ENCODE data around the gene SBNO2. TPM values are rescaled to one million over a fixed set of nuclear protein-coding genes. Genes with fewer than 3 reads are reported as not detected.

The SBNO2 gene
- total RNA-seq, 6 donors from 2014 or later, result 44.8 to 159 (median 106) TPM

GRCh38 chr19:1158885-1159448, 15.1 kb downstream of the SBNO2 start:
- no peaks in the 10 kb centered on the region for H3K27me3 ChIP-seq
- peaks cover 0 to 21% (median 11%) of the 10 kb centered on the region in 4 donors for H3K36me3 ChIP-seq
- TF ChIP-seq POLR2AphosphoS5 (IDR thresholded peaks at IDR 0.05), result no peak
- TF ChIP-seq EP300 (IDR thresholded peaks at IDR 0.05), result no peak
- no peak for TF ChIP-seq POLR2A (IDR thresholded peaks at IDR 0.05)
- TF ChIP-seq, protein P1, sequence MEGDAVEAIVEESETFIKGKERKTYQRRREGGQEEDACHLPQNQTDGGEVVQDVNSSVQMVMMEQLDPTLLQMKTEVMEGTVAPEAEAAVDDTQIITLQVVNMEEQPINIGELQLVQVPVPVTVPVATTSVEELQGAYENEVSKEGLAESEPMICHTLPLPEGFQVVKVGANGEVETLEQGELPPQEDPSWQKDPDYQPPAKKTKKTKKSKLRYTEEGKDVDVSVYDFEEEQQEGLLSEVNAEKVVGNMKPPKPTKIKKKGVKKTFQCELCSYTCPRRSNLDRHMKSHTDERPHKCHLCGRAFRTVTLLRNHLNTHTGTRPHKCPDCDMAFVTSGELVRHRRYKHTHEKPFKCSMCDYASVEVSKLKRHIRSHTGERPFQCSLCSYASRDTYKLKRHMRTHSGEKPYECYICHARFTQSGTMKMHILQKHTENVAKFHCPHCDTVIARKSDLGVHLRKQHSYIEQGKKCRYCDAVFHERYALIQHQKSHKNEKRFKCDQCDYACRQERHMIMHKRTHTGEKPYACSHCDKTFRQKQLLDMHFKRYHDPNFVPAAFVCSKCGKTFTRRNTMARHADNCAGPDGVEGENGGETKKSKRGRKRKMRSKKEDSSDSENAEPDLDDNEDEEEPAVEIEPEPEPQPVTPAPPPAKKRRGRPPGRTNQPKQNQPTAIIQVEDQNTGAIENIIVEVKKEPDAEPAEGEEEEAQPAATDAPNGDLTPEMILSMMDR (IDR thresholded peaks at IDR 0.05), result no peak
- WGBS, 2 donors, result 91 to 93% methylated on average over 17 to 30 of the region's 32 CpGs
- no peak overlapping the region for H3K27ac ChIP-seq
- no peak overlapping the region for H3K4me3 ChIP-seq
- DNase-seq (peak in 1 of 2 donors; percentile 80), ATAC-seq (ENCODE audit: low FRiP score in 2 of 2) (no peak)
- H3K9me3 ChIP-seq, result no peaks in the 10 kb centered on the region
- peaks cover 37 to 67% (median 43%) of the 10 kb centered on the region in 4 donors for H3K4me1 ChIP-seq

DNA sequence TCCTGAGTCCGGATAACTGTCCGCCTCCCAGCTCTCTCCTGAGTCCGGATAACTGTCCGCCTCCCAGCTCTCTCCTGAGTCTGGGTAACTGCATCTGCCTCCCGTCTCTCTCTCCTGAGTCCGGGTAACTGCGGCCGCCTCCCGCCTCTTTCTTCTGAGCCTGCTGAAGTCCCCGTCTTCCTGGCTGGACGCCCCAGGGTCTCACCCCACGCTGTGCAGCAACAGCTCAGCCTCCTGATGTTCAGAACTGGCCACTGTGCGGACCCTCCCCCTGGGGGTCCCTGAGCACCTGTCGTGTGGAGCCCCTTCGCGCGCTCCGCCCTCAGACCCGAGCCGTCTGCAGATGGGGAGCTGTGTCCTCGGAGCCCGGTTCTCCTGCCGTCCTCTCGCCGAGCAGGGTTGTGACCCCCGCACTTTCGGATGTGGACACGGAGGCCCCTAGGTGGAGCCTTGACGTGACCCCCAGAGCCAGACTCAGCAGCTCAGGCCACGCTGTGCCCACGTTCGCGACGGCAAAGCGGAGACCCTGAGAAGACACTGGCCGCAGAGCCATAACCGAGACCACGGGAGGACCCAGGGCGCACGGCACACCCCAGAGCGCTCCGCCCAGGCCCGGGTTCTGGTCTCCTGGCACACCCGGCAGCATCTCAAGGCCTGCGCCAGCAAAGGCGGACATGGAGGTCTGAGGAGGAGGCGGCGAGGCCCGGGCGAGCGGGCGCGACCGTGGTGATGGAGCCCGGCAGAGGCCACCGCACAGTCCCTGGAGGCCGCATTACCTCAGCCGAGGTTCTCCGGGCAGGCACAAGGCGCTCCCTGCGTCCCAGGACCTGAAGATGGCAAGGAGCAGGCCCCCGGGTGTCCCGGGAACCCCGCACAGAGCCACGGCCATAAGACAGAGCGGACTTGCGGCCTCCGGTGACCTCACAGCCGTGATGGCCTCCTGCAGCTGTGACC, 15.9 kb downstream of the SBNO2 start:
- Histone ChIP-seq H3K9me3 (no peaks in the 10 kb centered on the region), H3K4me3 (no peak overlapping the region), H3K4me1 (peaks cover 37 to 67% (median 48%) of the 10 kb centered on the region in 4 donors), H3K27me3 (no peaks in the 10 kb centered on the region), H3K27ac (no peak overlapping the region), H3K36me3 (peaks cover 0 to 26% (median 16%) of the 10 kb centered on the region in 4 donors)
- no peak for TF ChIP-seq POLR2AphosphoS5 (IDR thresholded peaks at IDR 0.05)
- TF ChIP-seq EP300 (IDR thresholded peaks at IDR 0.05), result no peak
- TF ChIP-seq, protein P1 (IDR thresholded peaks at IDR 0.05), result no peak
- TF ChIP-seq POLR2A (IDR thresholded peaks at IDR 0.05), result no peak
- WGBS, 2 donors, result 93 to 94% methylated on average over 59 to 60 of the region's 69 CpGs
- DNase-seq (peak in 1 of 2 donors; percentile 84), ATAC-seq (ENCODE audit: low FRiP score in 2 of 2) (no peak)

- DNase-seq, result peak in 1 of 2 donors; percentile 75
- 95 to 96% methylated on average over 24 to 46 of the region's 46 CpGs for WGBS, 2 donors
- Histone ChIP-seq H3K4me1 (peaks cover 47 to 68% (median 54%) of the 10 kb centered on the region in 4 donors), H3K27me3 (no peaks in the 10 kb centered on the region), H3K36me3 (peaks cover 0 to 34% (median 24%) of the 10 kb centered on the region in 4 donors), H3K4me3 (no peak overlapping the region), H3K27ac (peak overlapping the region; percentile 95 to 98 (median 96)), H3K9me3 (no peaks in the 10 kb centered on the region)
- ATAC-seq (ENCODE audit: low FRiP score in 2 of 2), result no peak
- TF ChIP-seq POLR2A (IDR thresholded peaks at IDR 0.05), result no peak
- no peak for TF ChIP-seq POLR2AphosphoS5 (IDR thresholded peaks at IDR 0.05)
- TF ChIP-seq, protein P1 (IDR thresholded peaks at IDR 0.05), result no peak
- no peak for TF ChIP-seq EP300 (IDR thresholded peaks at IDR 0.05)
Measured at GRCh38 chr19:1156830-1157615, 17.0 kb downstream of the SBNO2 start.

- WGBS, 2 donors, result 89 to 92% methylated on average over 17 to 24 of the region's 24 CpGs
- ATAC-seq (ENCODE audit: low FRiP score in 2 of 2) (no peak), DNase-seq (peak; percentile 58 to 77)
- no peaks in the 10 kb centered on the region for H3K9me3 ChIP-seq
- H3K27me3 ChIP-seq, result no peaks in the 10 kb centered on the region
- peaks cover 49 to 68% (median 55%) of the 10 kb centered on the region in 4 donors for H3K4me1 ChIP-seq
- peak overlapping the region; percentile 95 to 98 (median 96) for H3K27ac ChIP-seq
- TF ChIP-seq POLR2A (IDR thresholded peaks at IDR 0.05) (no peak), EP300 (IDR thresholded peaks at IDR 0.05) (no peak), POLR2AphosphoS5 (IDR thresholded peaks at IDR 0.05) (no peak)
- TF ChIP-seq, protein P1 (IDR thresholded peaks at IDR 0.05), result no peak
- H3K36me3 ChIP-seq, result peaks cover 0 to 40% (median 25%) of the 10 kb centered on the region in 4 donors
- H3K4me3 ChIP-seq, result no peak overlapping the region
Measured at GRCh38 chr19:1156305-1156801, 17.7 kb downstream of the SBNO2 start.
